Stimulated activated CD8-positive, alpha-beta memory T cell treated with anti-CD3 and anti-CD28 coated beads, Interleukin-12 subunit alpha, Interleukin-12 subunit beta, amount 100 ng/mL, for 4 hours (primary cell): Measurements from ENCODE around the gene SMIM5.
A peak's percentile ranks its signal among the peaks of the same experiment; 100 is the strongest.

Experiments
- DNase-seq: peaks from one replicate; pipeline ENCODE4 v3.0.0-alpha.2; 2020; ENCODE audit warnings: low read depth

The SMIM5 gene

DNA sequence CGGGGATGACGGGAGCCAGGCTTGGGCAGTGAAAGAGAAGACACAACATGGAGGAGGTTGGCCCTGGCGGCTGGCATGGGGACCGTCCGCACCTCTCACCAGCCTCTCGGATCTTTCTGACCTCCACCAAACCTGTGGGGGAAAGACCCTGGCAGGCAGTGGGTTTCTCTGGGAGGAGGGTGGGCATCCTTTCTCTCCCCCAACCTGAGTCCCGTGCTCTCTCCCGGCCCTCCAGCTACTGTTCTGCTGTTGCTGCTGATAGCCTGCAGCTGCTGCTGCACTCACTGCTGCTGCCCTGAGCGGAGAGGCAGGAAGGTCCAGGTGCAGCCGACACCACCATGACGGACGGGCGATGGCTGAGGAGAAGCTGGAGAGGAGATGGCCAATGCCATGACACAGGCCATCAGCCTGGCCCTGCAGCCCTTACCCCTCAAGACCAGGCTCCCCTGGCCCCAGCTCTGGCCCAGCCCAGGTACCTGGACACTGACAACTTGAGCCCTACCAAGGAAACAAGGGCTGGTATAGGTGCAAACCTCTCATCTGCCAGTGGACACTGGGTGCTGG, 7.4 kb downstream of the SMIM5 start:
- DNase-seq, result no peak

DNA sequence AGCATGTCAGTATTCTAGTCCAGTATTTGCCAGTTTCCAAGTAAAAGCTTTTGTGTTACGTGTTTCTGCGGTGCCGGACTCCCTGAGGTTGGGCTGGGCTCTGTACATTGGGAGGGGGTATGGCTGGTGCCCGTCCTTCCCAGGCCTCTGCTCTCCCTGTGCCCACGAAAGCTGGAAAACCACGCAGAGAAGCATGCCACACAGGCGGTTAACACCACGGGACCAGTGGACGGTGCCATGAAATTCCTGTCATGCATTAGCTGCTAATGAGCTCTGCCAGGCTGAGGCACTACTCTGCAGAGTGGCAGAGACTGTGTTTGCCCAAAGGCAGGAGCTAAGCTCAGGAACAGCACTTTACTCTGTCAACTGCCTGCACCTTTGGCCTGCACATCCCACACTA, 8.1 kb downstream of the SMIM5 start:
- DNase-seq, result no peak

DNA sequence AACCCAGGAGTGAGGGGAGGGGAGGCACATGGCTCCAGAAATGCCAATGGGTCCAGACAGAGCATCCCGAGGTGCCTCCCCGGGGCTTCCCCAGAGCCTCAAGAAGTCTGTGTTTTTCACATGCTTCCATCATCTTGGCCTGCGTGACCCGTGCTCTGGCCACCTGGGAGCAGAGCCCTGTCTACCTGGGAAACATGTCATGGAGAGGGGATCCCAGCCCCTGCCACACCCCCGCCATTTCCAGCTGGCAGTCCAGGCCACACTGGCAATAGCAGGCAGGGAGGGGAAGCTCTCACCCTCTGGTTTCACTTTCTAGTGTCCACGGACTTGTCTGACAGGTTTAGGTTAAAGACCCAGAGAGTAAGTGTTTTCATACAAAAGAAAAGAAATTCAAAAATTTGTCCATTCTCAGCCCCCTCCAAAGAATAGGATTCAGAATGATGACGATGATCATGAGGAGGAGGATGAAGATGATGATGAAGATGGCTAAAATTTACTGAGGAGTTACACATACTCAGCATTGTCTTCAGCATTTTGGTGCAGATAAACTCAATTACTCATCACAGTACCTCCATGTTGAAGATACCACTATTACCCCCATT, 9.0 kb downstream of the SMIM5 start:
- DNase-seq, result no peak

DNA sequence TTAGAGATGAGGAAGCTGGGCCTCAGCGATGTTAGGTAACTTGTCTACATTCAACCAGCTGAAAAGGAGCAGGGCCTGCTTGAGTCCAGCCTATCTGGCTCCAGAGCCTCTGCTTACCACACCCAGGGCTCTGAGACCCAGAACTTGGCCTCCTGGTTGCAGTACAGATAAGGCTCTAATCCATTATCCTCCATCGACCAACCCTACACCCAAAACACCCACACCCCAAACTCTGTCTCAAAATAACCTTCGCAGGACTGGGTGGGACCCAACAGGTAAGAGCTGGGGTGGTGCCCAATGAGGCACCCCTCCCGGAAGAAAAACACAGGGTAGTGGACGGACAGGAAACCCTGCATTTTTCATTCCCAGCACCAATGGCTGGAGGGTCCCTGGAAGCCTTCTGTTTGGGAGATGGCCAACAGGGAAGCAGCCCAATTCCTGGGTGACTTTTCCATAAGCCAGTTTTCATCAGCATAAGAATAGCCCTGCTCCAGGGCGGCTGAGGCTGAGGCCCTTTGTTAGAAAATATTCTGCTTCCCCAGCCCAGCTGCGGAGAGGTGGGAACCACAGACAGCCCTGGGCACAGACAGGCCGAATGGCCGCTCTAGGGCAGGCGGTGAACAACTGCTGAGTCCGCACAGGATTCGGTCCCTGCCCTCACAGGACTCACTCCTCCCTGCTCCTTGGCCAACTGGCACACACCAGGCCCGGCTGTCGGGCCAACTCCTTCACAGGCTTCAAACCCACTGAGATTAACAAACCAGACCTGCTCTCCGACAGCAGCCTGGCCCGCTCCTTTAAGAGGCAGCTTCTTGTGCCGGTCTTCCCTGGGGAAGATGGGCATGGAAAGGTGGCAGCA, 9.8 kb downstream of the SMIM5 start:
- DNase-seq, result no peak

DNA sequence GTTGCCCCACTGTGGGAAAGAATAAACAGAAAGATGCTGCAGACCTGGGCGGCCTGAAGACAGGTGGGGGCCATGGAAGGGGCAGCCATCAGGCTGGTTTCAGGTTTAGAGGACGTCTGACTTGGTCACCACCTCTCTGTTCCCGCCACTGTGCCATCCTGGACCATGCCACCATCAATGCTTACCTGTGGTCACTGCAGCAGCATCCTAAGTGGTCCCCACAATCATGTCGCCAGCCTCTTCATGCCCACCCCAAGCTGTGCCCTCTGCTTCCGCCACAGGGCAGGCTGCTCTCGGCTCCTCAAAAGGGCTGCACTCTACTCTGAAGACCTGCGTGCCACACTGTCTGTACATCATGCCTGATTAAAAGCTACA, 10.4 kb downstream of the SMIM5 start:
- no peak for DNase-seq

DNA sequence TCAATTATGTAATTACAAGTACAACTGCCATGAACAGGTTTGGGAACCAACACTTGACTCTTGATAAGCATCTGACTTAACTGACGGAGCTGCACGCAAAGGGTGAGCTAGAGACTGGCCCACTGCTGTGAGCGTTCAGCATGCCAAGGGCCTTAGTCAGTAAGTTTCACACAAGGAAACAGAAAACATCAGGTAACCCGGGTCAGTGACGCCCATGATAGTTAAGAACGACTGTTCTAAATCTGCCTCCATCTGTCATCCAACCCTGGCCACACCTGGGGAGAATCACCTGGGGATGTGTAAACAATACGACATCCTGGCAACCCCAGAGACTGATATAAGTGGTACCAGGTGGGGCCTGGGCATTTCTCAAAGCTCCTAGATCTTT, 12.3 kb downstream of the SMIM5 start:
- no peak for DNase-seq

DNA sequence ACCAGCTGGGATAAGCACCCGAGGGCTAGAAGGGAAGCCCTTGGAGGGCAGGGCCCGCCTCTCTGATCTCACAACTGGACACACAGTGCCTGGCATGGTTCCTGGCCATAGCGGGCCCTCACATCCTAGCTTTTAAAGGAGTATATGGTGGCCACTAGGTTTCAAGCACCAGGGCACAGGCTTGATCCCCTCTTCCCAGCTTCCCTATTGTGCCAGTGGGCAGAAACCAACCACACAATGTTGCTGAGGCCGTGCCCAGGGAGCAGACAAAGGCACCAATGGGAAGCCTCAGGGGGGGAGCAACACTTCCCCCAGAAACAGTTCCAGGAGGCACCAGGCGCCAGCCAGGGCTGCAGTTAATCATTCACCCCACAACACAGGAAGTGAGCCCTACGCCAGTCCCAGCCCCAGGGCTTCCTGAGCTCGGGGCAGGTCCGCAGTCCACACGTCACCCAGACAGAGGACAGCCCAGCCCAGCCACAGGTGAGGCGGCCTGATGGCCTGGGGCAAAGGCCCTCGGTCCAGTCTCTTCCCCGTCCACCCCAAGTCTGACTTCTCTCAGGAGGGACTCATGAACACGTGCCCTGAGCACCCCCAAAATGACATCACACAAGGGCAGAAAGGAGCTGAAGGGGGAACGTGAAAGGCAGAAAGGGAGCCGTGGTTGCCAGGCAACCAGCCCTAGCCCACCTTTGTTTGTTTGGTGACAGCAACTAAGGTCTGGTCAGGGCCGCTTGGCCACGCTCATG, 12.8 kb downstream of the SMIM5 start:
- no peak for DNase-seq

DNA sequence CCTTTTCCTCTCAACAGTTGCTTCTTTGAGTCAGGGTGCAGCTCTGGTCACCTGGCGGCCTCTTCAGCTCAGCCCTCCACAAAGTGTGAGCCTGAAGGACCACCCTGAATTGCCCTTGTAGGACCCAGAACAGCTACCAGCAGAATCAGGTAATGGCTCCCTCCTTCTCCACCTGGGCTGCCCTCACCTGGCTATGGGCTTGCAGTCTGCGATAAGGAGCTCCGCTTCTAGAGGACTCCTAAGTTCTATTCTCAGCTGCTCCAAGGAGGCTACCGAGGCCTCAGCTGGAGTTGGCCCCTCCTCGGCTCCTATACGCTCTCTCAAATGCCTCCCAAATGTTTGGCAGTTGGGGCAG, 13.4 kb downstream of the SMIM5 start:
- DNase-seq, result no peak

DNA sequence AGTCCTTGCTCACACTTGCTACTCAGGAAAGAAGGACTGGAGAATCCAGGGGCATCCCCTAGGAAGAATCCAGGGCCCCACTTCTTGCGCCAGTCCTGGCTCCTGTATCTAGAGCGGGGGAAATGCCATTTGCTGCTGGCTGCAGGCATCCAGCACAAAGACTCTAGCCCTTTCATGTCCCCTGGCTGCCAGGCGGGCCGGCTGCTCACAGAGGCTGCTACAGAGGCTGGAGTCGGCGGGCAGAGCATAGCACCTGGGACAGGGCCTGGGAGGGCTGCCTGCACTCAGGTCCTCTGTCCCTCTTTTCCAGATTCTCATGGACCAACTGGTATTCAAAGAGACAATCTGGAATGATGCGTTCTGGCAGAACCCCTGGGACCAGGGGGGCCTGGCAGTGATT, 13.8 kb downstream of the SMIM5 start:
- no peak for DNase-seq

DNA sequence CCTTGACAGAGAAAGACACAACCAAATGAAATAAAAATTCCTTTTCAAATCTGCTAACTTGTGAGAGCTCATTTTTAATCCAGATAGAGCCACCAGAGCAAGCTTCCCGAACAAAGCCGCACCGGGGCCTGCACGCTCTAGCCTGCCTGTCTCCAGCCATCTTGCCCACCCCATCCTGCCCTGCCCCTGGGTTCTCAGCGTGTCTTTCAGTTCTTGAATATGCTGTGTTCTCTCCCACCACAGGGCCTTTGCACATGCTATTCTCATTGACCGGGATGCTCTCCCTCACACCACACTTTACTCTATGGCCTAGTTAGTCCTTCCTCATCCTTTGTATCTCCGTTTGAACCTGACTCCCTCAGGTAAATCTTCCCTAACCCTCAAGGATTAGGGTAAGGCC, 14.7 kb downstream of the SMIM5 start:
- no peak for DNase-seq

DNA sequence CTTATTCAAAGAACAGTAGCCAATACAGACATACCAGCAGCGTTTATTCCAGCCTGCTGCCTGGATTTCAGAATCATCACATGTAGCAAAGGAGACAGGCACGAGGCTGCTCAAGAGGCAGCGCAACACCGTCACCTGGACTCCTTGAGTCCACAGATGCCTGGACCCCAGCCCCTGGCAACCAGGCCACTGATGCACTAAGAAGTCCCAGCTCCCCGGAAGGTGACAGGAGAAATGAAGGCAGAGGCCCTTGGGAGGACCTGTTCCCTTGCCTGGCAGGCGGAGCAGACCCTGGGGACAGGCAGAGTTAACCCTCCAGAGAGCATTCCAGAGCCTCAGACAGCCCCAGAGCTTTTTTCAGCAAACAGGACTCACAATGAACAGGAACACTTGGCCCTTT, 16.5 kb downstream of the SMIM5 start:
- no peak for DNase-seq

DNA sequence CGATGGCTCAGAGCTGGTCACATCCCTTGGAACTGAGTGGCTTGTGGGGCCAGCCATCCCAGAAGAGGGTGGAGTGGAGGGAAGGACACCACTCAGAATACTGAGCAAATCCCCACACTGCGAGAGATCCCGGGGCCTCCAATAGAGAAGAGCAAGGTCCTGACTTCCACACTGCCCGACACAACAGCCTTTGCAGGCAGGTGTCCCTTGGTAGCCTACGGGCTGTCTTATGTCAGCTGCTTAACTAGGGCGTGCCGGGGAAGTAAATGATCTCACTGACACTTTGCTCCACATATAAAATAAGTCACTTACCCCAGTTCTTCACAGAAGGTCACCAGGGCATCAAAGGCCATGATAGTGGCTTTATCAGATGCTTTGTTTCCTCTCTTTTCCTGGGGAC, 17.6 kb downstream of the SMIM5 start:
- no peak for DNase-seq

DNA sequence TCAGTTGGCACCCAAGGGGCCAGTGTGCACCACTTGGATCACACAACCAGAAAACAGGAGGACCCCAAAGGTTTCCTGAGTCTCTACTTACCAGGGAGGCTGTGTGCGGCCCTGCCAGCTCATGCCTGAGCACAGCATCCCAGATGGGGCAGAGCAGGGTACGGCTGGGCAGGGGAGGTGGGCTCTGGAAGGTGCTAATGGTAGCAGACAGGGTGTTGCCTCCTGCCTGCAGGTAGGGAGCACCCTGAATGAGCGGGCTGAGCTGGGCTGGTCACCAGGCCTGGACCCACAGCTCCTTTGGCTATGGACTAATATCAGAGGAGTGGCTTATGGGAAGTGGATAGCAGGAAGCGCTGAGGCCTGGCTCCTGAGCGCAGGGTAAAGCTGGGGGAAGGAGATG, 19.1 kb downstream of the SMIM5 start:
- DNase-seq, result no peak

DNA sequence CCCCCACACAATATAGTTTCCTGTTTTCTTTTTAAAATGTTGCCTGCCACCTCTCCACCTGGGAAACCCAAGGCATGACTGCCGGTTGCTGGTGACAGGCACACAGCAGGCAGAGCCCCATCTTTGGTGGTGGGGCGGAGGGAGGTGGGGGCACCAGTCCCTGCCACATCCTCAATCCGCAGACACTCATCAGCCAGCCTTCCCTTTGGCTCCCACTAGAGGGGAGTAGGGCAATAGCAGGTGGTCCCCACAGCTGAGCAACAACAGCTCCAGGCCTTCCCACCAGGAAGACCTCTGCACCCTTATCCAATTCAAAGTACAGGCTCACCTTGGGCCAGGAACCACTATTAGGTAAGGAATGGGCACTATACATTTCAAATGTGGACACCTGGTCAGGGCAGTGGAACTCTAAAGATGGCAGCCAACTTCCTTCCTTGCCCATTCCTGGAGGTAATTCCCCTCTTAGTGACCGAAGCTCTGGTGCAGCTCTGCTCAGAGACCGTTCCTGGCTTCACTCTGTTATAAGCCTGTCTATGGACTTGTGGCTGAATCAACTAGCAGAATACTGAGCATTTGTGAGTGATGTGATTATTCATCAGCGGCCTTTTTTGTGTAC, 19.8 kb downstream of the SMIM5 start:
- DNase-seq, result no peak

DNA sequence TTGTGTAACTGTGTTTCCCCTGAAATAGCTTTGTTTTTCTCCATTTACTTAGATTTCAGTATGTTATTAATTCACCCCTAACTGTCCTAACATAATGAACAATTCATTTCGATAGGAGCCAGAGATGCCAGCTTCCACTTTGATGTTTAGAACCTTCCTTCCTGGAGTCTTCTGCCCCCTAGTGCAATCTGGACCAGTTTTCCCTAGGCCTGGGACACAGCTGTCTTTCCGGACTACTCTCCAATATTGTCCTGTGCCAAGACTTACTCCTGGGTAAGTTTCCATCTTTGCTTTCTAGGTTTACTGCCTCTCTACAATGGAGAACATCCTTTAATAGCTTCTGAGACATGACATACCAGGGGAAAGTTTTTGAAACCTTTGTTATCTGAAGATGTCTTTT, 20.9 kb downstream of the SMIM5 start:
- no peak for DNase-seq

DNA sequence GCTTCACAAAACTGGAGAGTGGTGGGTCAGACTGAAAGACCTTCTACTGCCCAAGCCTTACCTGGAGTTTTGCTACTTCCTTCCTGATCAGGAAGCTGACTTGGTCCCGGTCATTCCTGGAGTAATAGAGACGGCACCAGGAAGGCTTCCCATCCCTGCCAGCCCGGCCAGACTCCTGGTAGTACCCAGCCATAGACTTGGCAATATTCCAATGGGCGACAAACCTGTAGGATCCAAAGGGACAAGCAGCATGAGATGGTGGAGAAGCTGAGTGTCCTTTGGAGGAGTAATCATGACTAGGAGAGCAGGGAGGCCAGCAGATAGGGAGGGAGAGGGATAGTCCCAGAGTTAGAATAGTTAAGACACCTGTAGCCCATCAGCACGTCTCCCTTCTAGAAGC, 25.0 kb downstream of the SMIM5 start:
- no peak for DNase-seq

DNA sequence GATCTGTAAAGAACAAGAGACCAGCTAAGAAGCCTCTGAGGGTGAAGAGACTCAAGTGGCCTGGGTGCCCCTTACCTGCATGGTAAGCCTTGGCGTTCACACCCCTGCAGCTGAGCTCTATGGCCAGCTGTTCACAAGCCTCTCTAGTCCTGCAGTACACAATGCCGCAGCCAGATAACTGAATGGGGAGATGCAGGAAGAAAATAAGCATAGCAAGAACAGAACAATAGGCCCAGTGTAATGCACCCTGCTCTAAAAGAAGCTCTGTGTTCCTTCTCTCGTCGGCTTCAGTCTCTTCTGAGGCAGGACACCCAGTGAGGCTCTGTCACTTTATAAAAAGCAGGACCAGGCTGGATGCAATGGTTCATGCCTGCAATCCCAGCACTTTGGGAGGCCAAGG, 28.3 kb downstream of the SMIM5 start:
- DNase-seq, result no peak

DNA sequence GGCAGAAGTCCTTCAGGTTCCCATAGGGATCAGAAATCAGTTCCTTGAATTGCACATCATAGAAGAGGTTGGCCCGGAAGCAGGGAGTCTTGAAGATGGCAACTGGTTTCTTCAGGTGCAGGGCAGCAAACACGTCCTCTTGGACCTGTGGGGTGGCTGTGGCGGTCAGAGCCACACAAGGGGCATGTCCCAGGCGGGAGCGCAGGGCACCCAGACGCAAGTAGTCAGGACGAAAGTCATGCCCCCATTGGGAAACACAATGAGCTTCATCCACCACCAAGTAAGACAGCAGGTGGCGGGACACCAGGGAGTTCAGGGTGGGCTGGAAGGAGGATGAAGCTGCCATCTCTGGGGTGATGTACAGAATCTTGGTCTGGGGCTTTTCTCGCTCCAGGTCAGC, 29.3 kb downstream of the SMIM5 start:
- no peak for DNase-seq

DNA sequence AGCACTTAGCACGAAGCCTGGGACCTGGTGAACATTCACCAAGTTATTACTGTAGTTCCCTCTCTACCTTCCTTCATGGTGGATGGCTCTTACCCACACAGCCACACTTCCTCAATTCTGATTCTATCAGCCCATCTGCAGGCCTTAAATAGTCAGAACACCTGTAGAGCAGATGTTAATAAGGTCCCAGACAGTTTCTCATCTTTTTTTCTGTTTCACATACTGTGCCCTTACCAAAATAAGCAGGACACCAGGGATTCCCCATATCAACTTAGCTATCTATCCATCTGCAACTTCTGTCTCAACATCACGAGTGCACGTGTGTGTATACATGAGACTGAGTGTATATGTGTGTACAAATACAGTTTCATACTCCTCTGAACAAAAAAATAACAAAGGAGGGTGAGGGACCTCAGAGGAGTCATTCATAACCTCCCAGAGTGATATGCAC, 30.9 kb downstream of the SMIM5 start:
- no peak for DNase-seq

DNA sequence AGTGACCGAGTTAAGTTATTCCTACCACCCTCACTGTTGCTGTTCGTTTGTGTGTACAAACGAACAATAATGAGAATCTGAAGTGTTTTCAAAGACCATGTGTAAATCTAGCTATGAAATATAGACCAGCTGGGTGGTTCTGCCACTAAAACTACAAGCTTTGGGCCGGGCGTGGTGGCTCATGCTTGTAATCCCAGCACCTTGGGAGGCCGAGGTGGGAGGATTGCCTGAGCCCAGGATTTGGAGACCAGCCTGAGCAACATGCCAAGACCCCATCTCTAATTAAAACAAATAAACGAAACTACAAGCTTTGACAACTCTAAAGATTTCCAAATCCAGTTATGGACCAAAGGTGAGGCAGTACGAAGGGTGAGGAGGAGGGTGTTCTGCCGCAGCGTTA, 32.7 kb downstream of the SMIM5 start:
- no peak for DNase-seq

DNA sequence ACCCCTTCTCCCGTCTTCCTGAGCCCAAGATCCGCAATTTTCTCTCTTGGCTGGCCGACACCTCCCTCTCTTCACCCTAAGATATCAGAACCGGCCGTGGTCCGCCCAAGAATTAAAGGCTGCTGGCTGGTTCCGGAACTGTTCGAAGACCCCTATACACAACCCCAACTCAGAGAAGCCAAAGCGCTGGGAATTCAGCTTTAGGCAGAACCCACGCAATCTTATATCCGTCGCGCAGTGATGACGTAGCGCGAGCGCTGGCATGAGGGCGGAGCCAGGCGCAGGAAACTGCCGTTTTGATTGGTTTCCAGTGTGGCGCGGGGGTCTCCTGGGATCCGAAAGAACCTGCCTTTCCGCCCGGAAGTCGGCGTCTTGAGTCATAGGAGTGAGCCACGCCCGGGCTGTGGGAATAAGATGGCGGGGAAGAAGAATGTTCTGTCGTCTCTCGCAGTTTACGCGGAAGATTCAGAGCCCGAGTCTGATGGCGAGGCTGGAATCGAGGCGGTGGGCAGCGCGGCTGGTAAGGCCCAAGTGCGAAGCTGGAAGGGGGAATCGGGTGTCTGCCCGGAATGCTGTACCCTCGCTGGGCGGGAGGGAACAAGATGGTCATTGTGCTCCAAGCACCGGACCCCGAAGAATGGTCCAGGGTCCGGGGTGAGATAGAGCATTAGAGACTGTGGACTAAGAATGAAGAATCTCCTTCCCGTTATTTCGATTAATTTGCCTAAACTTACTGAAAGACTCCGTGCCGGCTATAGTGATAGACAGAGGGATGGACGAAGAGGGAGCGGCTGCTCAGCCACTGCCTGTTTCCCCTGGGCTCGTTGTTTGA, 33.9 kb downstream of the SMIM5 start, which contains the start of the genes RECQL5 and SAP30BP:
TSS of gene RECQL5 (minus strand) at position 196 of the 832 bp plus-strand sequence. CDS start 597 bp downstream, outside the sequence.
TSS of gene SAP30BP (plus strand) at position 380 of the 832 bp plus-strand sequence. CDS start at position 415, 35 bp downstream.
- DNase-seq, result peak; percentile 94
